Stimulated activated CD8-positive, alpha-beta memory T cell treated with anti-CD3 and anti-CD28 coated beads, Interleukin-15, amount 100 ng/mL, for 48 hours (primary cell): Measurements from ENCODE around the gene CHRND.

Experiments used
- DNase-seq, 2 donors: peaks; one replicate each; pipeline ENCODE4 v3.0.0-alpha.2; 2020; ENCODE audit warnings: low read depth in 2 of 2

Gene CHRND

DNA sequence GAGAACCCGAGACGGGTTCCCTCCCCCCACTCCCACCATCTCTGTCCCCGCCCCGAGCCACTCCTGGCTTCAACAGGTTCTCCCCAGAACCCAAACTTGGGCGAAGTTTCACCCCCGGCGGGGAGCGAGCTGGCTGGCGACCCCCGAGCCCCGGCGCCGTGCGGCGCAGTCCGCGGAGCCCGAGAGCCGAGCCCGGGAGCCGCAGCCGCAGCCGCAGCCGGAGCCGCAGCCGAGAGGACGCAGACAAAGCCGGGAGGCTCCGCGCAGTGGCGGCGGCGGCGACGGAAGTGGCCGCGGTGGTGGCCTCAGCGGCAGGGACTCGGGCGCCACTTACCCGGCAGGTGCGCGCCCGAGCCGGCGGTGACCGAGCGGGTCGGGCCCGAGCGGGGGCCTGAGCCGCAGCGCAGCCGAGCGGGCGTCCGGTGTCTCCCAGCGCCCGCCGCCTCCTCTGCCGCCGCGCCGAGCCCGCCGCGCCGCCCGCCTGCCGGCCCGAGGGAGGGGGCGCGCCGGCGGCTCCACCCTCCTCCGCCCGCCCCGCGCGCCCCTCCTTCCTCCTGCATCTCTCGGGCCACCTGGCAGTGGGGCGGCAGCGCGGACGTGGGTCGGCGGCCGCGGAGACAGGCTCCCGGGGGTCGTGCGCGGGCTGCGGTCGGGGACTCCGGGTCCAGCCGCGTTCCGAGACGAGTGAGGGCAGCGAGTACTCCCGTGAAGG is 38.4 kb upstream of the CHRND start, which contains the start of gene ECEL1:
Gene ECEL1, minus strand, starts transcription at position 450 of the 712 bp plus-strand sequence. CDS start 1,181 bp downstream, outside the sequence.
- DNase-seq, result no peak

GRCh38 chr2:232488097-232488711 is 37.8 kb upstream of the CHRND start:
- DNase-seq, result no peak

GRCh38 chr2:232488721-232489300 is 37.1 kb upstream of the CHRND start:
- DNase-seq, result no peak

DNA sequence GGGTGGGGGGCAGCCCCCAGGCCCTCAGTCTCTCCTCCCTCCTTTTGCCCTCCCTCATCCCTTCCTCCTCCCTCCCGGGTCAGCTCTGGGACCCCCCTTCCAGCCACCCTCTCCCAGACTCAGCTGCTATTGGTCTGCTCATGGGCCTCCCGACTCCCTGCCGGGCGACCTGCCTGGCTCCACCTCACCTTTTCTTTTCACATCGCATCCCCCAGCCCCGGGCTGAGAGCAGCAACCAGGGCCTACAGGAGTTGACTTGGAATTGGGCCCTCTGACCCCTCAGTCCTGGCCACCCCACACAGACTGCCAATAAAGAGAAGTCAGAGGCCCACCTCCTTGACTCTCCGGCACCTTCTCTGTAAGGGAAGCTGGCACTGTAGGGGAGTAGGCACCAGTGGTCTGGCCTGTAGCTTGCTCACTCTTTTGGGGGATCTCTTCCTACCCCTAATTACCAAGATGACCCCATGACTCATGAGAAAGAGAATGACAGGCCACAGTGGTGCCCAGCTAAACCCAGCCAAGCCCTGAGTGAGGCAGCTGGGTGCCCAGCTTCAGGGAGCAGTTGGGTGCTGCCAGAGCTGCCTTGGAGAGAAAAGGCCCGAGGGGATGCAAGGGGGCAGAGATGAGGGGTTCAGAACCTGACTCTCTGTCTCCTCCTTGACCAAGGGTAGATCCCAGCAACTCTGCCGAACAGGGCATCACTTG is 36.3 kb upstream of the CHRND start:
- no peak for DNase-seq

- DNase-seq, result no peak
Measured at GRCh38 chr2:232490221-232491138, 35.5 kb upstream of the CHRND start.

DNA sequence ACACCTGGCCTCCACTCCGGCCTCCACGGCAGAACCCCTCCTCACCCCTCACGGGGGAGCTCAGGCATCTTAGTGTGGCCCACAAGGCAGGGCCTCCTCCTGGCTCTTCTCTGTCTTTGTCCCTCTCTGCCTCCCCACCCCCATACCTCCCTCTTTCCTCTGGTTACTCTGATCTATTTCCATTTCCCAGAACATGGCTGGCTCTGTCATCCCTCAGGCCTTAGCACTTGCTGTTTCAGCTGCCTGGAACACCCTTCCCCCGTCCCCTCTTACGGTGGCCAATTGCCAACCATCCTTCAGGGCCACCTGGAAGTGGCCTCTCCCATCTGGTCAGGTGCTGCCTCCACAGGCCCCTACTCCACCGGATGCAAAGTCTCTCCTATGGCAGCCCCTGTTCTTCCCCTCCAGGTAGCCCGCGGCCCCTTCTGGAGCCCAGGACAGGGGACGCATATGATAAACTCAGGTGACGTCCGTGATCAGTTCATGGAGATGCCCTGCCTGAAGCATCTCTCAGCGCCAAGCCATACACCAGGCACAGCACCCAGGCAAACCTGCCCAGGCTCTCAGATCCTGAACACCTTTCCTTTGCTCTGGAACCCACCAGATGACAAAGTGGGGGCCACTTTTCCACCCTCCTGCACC is 34.7 kb upstream of the CHRND start:
- DNase-seq, result no peak

DNA sequence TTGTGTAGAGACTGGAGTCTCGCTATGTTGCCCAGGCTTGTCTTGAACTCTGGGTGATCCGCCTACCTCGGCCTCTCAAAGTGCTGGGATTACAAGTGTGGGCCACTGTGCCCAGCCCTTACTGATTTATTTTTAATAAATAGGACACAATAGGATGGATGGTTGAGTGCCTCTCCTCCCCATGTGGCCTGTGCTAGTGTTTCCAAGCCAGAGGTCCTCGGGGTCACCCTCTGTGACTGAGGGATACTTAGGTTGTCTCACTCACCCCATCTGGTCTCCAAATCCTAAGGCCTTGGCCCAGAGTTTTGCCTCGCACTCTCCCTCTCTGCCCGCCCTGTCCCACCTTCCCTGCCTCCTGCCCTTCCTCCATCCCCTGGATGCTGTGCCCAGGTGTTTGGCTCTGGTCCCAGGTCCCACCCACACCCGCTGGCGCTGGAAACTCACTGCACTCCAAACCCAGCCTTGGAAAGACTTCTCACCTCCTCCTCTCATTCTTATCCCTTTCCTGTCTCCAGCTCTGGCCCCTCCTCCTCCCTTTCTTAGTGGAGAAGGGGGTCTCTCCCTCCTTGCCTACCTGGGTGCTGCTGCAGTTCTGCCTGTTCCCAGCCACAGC is 33.6 kb upstream of the CHRND start:
- no peak for DNase-seq

DNA sequence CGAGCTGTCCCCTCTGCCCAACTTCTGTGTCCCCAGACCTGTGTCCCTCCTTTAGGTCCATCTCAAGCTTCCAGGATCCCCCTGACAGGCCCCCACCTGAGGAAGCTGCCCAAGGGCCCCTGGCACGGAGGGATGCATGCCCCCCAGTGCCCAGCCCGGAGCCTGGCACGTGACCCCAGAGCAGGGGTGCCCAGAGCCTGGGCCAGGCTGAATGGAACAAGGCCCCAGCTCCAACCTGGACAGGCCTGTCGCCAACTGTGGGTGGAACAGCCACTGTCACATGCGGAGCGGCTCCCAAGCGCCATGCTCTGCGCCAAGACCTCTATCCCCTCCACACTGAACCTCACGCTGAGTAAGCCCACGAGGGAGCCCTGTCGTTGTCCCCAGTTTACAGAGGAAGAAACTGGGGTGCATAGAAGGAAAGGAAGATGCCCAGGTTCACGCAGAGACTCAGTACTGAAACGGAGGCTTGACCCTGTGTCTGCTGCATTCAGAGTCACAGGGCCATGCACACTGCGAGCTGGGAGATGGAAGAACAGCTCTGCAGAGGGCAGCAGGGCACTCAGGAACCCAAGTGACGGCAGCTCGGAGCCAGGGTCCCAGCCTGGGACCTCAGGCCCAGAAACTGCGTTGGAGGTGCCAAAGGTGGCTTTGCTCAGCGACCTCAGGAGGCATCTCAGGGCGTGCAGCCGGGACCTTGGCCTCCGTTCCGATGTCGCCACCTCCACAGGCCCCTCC is 32.8 kb upstream of the CHRND start:
- no peak for DNase-seq

DNA sequence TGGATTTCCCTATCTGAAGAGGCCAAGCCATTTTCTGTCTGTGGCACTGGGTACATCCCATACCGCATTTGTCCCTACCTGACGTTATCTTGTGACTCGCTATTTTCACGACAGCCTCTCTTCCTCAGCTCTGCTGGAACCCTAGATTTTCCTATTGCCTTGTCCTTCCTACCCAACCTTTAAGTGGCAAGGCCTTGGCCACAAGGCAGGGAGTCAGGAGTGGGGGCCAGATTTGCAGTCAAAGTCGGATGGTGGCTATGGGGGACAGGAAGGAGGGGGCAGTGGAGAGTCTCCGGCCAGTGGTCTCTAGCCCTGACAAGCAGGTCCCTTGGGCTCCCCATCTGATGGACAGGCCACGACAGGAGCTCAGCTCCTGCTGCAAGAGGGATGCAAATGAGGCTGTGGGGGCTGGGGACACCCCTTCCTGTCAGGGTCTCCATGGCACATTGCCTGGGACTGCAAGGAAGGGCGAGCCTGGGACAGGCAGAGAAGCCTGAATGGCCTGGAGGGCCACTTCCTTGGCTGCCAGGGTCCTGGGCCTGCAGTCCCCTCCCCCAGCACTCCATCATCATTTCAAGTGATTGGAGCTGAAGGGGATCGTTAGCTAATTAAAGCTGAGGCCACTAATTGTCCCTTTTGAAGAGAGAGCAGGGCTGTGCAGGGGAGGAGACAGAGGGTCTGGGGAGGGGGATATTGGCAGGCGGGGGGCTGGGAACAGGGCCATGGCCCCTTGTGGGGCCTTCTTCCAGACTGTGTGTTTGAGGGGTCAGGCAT is 32.1 kb upstream of the CHRND start:
- no peak for DNase-seq

DNA sequence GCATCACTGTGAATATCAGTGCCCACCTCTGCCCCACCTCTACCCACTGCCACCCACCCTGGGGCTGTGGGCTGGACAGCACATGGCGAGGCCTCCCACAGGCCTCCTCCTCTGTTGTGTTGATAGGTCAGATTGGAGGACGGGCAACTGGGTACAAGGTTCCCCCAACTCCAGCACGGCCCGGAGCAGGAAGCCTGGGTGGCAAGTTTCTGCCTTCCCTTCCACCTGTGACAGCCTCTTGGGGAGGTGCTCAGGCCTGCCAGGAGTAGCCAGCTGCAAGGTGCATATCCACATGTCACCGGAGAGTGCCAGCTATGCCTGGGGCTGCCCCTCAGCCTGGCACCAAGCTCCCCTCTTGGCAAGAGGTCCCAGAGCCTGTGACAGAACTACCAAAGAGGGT is 31.4 kb upstream of the CHRND start:
- DNase-seq, result no peak

DNA sequence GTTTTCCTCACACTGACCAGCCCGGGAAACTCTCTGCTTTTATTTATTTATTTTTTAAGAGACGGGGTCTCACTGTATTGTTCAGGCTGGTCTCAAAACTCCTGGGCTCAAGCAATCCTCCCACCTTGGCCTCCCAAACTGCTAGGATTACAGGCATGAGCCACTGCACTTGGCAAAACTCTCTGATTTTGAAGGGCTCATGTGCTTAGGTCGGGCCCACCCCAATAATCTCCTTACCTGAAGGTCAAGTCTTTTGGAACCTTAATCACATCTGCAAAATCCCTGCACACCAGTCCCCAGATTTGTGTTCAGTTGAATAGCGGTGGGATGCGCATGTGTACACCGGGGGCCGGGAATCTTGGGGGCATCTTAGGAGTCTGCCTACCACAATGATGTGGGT is 30.7 kb upstream of the CHRND start:
- no peak for DNase-seq

DNA sequence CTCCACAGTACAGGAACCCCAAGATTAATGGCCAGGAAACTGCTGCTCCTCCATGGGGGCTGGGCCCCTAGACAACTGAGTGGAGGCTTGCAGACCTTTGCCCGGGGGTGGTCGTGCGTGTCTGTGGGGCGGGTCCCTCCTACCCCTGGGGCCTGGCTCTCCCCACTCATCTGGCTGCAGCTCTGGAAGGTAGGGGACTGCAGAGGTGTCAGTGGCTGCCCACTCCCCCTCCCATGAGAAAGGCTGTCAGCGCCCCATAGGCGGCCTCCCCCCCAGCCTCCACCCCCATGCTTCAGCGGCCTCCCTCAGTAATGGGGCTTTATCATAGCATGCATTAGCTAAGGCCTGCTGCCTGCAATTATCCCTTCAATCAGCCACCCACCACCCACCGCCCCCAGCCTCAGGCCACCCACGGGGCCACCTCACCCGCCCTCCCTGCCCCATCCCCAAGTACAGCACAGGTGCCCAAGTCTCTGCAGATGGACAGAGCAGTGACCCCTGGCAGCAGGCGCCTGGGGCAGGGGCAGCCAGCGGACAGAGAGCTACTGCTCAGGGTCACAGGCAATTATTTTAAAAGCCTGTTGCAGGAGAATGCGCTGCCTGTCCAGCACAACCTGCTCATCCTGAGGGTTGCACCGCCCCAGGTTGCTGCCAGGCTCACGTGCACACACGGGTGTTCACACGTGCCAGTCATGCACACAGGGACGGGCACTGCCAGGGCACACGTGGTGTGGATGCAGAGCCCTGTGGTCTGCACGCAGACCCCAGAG is 29.3 kb upstream of the CHRND start:
- DNase-seq, result no peak

DNA sequence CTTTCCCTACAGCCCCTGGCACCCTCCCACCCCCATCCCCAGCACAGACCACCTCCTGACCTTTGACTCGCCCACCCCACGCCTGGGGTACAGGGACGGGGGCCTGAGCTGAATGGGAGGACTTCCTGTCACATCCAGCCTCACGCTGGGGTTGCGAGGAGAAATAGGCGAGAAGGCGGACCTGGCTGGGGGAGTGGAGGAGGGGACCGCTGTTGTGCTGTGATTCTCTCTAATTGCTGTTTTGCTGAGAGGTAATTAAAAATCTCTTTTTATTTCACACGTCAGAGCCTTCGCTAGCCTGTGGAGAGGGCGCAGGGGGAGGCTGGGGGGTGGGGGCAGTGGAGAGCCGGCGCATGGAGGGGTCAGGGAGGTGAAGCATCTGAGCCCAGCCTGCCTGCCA is 28.6 kb upstream of the CHRND start:
- no peak for DNase-seq

DNA sequence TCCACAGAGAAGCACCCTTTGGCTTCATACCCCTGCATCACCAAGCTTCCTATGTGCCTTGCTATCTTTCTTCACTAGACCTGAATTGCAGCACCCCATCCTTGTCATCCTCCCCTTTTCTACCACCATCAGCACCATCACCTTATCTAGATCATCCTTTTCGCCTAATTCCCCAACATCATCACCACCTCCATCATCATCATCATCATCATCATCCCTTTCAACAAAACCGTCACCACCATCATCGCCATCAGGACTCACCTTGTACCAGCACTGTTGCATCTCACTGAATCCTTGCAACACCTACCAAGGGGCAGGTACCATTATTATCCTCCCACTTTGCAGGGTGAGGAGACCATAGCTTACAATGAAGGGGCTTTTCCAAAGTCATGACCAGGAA is 27.5 kb upstream of the CHRND start:
- no peak for DNase-seq

- DNase-seq, result no peak
Measured at GRCh38 chr2:232501331-232501771, 24.6 kb upstream of the CHRND start.

GRCh38 chr2:232501794-232502390 is 24.1 kb upstream of the CHRND start:
- DNase-seq, result no peak

- no peak for DNase-seq
Measured at GRCh38 chr2:232502511-232502910, 23.4 kb upstream of the CHRND start.
